Diencephalon (tissue), 1 donor: ENCODE results near the gene RBM12. TPM values are rescaled to one million over a fixed set of nuclear protein-coding genes. Genes with fewer than 3 reads are reported as not detected.

Source experiments
- small RNA-seq: library from RNA; depleted of rRNA; stranded (forward); fragments of <200 nt; gene quantifications from one replicate; pipeline ENCODE3, GENCODE V24; 2014
- total RNA-seq: library from RNA; depleted of rRNA; stranded (reverse); fragments of >200 nt; gene quantifications from one replicate; pipeline ENCODE4 v1.2.3, GENCODE V29; 2014

The RBM12 gene, protein sequence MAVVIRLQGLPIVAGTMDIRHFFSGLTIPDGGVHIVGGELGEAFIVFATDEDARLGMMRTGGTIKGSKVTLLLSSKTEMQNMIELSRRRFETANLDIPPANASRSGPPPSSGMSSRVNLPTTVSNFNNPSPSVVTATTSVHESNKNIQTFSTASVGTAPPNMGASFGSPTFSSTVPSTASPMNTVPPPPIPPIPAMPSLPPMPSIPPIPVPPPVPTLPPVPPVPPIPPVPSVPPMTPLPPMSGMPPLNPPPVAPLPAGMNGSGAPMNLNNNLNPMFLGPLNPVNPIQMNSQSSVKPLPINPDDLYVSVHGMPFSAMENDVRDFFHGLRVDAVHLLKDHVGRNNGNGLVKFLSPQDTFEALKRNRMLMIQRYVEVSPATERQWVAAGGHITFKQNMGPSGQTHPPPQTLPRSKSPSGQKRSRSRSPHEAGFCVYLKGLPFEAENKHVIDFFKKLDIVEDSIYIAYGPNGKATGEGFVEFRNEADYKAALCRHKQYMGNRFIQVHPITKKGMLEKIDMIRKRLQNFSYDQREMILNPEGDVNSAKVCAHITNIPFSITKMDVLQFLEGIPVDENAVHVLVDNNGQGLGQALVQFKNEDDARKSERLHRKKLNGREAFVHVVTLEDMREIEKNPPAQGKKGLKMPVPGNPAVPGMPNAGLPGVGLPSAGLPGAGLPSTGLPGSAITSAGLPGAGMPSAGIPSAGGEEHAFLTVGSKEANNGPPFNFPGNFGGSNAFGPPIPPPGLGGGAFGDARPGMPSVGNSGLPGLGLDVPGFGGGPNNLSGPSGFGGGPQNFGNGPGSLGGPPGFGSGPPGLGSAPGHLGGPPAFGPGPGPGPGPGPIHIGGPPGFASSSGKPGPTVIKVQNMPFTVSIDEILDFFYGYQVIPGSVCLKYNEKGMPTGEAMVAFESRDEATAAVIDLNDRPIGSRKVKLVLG
- total RNA-seq, result 81.4 TPM

DNA sequence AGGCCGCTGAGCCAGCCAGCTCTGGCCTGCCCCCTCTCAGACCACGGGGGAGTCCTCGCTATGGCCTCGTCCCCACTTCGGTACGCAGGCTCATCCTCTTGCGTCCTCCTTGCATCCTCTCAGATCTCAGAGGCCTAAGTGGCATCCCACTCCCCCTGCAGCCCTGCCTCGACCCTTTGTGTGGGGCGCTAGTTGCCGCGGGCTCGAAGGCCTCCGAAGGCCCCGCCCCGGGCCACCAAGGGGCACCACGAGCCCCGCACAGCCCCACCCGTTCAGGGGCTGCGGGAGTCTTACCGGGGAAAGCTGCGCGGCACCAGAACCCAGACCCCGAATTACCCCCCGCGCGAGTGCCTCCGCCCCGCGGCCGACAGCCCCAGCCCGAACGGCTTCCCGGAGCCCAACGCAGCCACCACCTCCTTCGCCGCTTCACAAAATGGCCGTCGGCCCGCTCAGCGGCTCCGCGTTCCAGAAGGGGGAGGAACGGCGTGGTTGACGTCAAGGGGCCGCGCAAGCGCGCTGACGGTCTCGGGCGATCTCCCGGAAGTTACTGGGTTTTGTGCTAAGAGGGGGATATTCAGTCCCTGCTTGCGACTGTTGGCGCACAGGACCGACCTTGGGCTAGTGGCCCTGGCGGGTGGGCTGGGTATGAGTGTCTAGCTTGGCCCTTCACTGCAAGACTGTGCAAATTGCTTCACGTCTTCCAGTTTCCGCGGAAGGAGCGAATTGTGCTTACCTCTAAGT, at the start of gene RBM12, which contains the start of gene CPNE1:
Gene RBM12, minus strand, starts transcription at position 435 of the 741 bp plus-strand sequence. CDS start 9,578 bp downstream, outside the sequence.
Gene CPNE1, minus strand, starts transcription at position 435 of the 741 bp plus-strand sequence. CDS start 31,977 bp downstream, outside the sequence.

DNA sequence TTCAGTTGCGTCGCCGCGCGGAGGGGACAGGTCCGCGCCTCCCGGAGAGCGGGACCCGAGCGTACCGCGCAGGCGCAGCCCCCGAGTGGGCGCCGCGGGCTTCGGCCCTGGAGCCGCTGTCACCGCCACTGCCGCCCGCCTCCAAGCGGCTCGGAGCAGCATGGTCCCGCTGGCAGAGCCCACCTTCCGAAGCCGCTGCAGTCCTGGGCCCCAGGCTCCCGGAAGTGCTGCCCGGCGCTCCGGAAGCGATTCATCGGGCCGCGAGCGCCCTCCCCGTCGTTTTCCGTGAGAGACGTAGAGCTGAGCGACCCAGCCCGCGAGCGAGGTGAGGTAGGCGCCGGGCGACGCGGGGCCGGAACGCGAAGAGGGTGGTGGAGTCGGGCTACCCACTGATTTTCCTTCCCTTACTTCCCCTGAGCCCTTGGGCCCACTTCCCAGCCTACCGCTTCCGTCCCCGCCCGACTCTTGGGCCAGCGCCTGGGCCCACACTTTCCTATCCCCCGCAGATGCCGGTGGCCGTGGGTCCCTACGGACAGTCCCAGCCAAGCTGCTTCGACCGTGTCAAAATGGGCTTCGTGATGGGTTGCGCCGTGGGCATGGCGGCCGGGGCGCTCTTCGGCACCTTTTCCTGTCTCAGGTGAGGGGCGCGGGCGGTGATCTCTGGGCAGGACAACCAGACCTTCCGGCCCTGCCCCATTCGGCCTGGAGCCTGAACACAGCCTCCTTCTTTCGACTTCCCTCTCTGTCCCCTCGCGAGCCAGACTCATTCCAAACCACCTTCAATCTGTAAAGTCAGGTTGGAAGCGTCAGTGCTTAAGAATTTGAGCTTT, 34.6 kb upstream of the RBM12 start, which contains the start of the genes NFS1 and ROMO1:
Gene NFS1, minus strand, starts transcription at position 226 of the 830 bp plus-strand sequence. Its CDS starts 64 bp downstream, at position 162.
Gene ROMO1, plus strand, starts transcription at position 279 of the 830 bp plus-strand sequence. Its CDS starts 228 bp downstream, at position 507.

DNA sequence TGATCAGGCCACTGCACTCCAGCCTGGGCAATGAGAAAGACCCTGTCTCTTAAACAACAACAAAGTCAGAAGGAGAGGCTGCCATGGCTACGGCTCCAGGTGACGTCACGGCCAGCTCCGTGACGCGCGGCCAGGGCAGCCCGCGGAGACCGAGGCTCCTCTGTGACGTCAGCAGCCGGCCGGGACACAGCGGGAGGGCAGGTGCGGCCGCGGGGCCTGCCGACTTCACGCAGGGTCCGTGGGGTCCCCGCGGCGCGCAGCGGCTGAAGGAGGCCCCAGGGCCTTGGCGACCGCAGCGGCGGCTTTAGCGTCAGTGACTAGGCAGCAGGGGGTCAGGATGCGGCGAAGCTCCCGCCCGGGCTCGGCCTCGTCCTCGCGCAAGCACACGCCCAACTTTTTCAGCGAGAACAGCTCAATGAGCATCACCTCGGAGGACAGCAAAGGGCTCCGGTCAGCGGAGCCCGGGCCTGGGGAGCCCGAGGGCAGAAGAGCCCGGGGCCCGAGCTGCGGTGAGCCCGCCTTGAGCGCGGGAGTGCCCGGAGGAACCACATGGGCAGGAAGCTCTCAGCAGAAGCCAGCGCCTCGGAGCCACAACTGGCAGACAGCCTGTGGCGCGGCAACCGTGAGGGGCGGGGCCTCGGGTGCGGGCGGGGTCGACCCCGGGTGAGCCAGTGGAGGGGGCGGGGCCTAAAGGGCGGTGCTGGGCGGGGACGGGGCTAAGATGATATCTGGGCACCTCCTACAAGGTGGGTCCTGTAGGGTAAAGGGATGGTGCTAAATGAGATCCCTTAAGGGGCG, 48.8 kb downstream of the RBM12 start, which contains the start of gene SPAG4:
Gene SPAG4, plus strand, starts transcription at position 163 of the 798 bp plus-strand sequence. Its CDS starts 175 bp downstream, at position 338.

Small RNA genes lying within 50 kb of the gene (small RNA-seq; reads per million reads assigned to genes)
- not detected for gene RNU6-759P

Other genes starting within 250 kb of the RBM12 start
- gene GDF5, start 226.7 kb downstream of the RBM12 start, total RNA-seq, result 0.92 TPM
- 24.7 TPM for gene CEP250, start 209.3 kb downstream of the RBM12 start, total RNA-seq
- not detected for gene C20orf173, start 135.2 kb downstream of the RBM12 start, total RNA-seq
- 212 TPM for gene ERGIC3, start 122.8 kb downstream of the RBM12 start, total RNA-seq
- 1.6 TPM for gene SPAG4, start 49.1 kb downstream of the RBM12 start, total RNA-seq
- 53.1 TPM for gene CPNE1, start within 50 bp of the RBM12 start, total RNA-seq
- 30.0 TPM for gene NFS1, start 34.5 kb upstream of the RBM12 start, total RNA-seq
- 66.0 TPM for gene ROMO1, start 34.5 kb upstream of the RBM12 start, total RNA-seq
- gene RBM39, start 77.4 kb upstream of the RBM12 start, total RNA-seq, result 367 TPM
- gene PHF20, start 107.1 kb upstream of the RBM12 start, total RNA-seq, result 50.5 TPM